Measurements from ENCODE around the gene CCDC182.

GRCh38 chr17:57767561-57767960 lies 22.5 kb upstream of the CCDC182 start:
- TF ChIP-seq CTCF (IDR thresholded peaks at IDR 0.05) (no peak), POLR2A (IDR thresholded peaks at IDR 0.05) (no peak)
